Lower leg skin (tissue), 4 donors: ENCODE measurements around the gene IGLL5. TPM values are rescaled to one million over a fixed set of nuclear protein-coding genes. Genes with fewer than 3 reads are reported as not detected.

Experiments
- DNase-seq, 2 donors: peaks; one replicate each; pipeline ENCODE4 v3.0.0-alpha.2; 2019; ENCODE audit warnings: low spot score in 2 of 2
- H3K4me3 ChIP-seq: fragments of 200-600 bp; sonication (generic); 2 replicates; pipeline ENCODE4 v1.5.1; 2017; ENCODE audit warnings: mild to moderate bottlenecking, low read depth; ENCODE audit not compliant: poor library complexity, severe bottlenecking
- POLR2A ChIP-seq, 2 donors: fragments of 450-650 bp; IDR thresholded peaks; one replicate each; pipeline ENCODE4 v1.6.1; 2016 to 2017; ENCODE audit warnings: antibody characterized with exemption in 2 of 2, mild to moderate bottlenecking in 1 of 2, moderate library complexity in 1 of 2
- WGBS, 2 donors: methylation state at CpG; one replicate each; pipeline ENCODE4 v1.1.5; 2018; 5-methylcytosine and 5-hydroxymethylcytosine counted together
- intact Hi-C: fragments of 100-400 bp; cut with DNase I; formaldehyde crosslinking; loops from one replicate; pipeline ENCODE4 v1.15.0; 2023; ENCODE audit warnings: low total_unique reads
- total RNA-seq, 4 donors: library from RNA; depleted of rRNA; stranded (reverse); fragments of >200 nt; gene quantifications; one replicate each; pipeline ENCODE4 v1.1.0, GENCODE V29; 2016
- TF ChIP-seq, protein P1 (sequence below), 3 donors: fragments of 450-650 bp; IDR thresholded peaks; one replicate each; pipeline ENCODE4 v1.5.1; 2016; ENCODE audit warnings: antibody characterized with exemption in 3 of 3, mild to moderate bottlenecking in 3 of 3, moderate library complexity in 2 of 3

The IGLL5 gene
- total RNA-seq, 4 donors from 2014 or later, result not detected

GRCh38 chr22:22907551-22908494 lies 20.2 kb downstream of the IGLL5 start:
- 86 to 92% methylated on average over 9 of the region's 9 CpGs for WGBS, 2 donors
- no peak overlapping the region for H3K4me3 ChIP-seq
- TF ChIP-seq POLR2A (IDR thresholded peaks at IDR 0.05), result no peak
- TF ChIP-seq, protein P1, sequence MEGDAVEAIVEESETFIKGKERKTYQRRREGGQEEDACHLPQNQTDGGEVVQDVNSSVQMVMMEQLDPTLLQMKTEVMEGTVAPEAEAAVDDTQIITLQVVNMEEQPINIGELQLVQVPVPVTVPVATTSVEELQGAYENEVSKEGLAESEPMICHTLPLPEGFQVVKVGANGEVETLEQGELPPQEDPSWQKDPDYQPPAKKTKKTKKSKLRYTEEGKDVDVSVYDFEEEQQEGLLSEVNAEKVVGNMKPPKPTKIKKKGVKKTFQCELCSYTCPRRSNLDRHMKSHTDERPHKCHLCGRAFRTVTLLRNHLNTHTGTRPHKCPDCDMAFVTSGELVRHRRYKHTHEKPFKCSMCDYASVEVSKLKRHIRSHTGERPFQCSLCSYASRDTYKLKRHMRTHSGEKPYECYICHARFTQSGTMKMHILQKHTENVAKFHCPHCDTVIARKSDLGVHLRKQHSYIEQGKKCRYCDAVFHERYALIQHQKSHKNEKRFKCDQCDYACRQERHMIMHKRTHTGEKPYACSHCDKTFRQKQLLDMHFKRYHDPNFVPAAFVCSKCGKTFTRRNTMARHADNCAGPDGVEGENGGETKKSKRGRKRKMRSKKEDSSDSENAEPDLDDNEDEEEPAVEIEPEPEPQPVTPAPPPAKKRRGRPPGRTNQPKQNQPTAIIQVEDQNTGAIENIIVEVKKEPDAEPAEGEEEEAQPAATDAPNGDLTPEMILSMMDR (IDR thresholded peaks at IDR 0.05), result no peak
- no peak for DNase-seq
- intact Hi-C loops, result no loop called here

DNA sequence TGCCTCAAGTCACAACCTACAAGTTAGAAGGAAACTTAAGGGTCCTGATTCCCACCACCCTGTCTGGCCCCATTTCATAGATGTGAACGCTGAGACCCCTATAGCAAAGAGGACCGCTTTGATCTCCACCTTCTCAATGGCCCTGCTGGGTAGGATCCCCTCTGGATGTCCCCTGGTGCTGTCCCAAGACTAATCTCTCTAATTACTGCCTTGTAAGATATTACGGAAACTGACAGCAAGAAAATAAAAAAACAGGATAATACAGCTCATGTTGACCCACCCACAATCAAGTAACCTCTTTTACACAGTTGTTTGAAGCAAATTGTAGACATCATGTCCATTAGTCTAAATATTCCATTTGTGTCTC lies 20.9 kb downstream of the IGLL5 start:
- H3K4me3 ChIP-seq, result no peak overlapping the region
- 84 to 86% methylated on average over 3 of the region's 3 CpGs for WGBS, 2 donors
- DNase-seq, result no peak
- TF ChIP-seq, protein P1 (IDR thresholded peaks at IDR 0.05), result no peak
- TF ChIP-seq POLR2A (IDR thresholded peaks at IDR 0.05), result no peak
- intact Hi-C loops, result no loop called here

- WGBS, 2 donors, result 78 to 86% methylated on average over 6 of the region's 6 CpGs
- intact Hi-C loops, result no loop called here
- TF ChIP-seq, protein P1 (IDR thresholded peaks at IDR 0.05), result no peak
- TF ChIP-seq POLR2A (IDR thresholded peaks at IDR 0.05), result no peak
- no peak for DNase-seq
- H3K4me3 ChIP-seq, result no peak overlapping the region
Measured at GRCh38 chr22:22908941-22909604, 21.5 kb downstream of the IGLL5 start.

DNA sequence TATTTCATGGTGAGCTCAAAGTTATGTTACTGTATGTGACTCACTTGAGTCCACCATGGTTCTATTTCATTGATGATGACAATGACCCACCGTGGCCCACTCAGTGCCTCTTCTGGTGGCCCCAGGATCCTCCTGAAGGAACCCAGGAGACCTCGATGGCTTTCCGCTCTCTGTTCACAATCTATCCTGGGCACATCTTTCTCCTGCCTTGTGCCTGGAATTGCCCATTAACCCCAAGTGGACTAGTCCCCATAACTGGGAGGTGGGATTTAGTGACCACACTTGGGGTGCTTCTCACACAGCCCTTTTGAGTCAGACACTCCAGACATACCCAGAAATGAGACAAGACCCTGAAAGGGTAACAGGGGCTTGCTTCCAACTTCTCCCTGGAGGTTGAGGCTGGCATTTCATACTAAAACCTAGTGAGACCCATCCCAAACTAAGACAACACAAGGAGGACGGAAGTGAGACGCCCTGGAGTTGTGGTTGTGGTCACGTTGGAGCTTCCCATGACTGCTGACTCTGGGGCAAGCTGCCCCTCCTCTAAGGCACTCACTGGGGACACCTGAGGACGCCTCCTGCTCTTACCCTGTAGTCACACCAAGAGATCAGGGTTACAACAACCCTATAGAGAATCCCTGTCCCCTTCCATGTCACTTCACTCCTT lies 22.1 kb downstream of the IGLL5 start:
- no peak for TF ChIP-seq POLR2A (IDR thresholded peaks at IDR 0.05)
- TF ChIP-seq, protein P1 (IDR thresholded peaks at IDR 0.05), result no peak
- WGBS, 2 donors, result 70 to 79% methylated on average over 7 of the region's 7 CpGs
- intact Hi-C loops, result no loop called here
- H3K4me3 ChIP-seq, result no peak overlapping the region
- DNase-seq, result no peak

DNA sequence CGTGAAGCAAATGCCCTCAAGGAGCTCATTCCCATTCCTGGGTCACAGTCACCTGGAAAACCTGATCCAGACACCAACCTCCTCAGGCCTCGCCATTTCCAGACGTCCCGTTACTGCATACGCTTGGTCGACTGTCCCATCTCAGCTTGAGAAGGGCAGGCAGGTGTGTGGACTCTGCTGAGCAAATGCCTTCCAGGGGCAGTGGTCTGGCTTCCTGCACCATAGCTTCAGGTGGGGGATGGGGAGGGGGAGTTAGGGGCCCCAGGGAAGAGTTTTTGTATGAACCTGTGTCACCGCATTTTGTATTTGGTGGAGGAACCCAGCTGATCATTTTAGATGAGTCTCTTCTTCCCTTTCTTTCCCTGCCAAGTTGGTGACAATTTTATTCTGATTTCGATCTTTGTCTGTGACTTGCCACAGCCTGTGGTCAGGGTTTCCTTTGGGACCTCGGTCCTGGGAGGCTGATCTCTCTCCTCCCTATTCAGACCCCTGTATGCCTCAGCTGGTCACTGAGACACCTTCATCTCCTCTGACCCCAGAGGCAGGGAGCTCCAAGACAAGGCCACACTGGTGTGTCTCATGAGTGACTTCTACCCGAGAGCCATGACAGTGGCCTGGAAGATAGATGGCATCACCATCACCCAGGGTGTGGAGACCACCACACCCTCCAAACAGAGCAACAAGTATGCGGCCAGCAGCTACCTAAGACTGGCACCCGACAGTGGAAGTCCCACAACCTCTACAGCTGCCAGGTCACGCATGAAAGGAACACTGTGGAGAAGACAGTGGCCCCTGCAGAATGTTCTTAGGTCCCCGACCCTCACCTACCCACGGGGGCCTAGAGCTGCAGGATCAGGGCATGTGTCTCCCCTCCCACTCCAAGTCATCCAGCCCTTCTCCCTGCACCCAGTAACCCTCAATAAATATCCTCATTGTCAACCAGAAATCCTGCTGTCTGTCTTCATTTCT lies 22.9 kb downstream of the IGLL5 start:
- intact Hi-C loops, result no loop called here
- WGBS, 2 donors, result 75% methylated on average over 15 of the region's 15 CpGs
- TF ChIP-seq, protein P1 (IDR thresholded peaks at IDR 0.05), result no peak
- no peak for TF ChIP-seq POLR2A (IDR thresholded peaks at IDR 0.05)
- DNase-seq, result no peak
- no peak overlapping the region for H3K4me3 ChIP-seq
